SK-N-SH treated with all-trans-retinoic acid at 6 μM for 48 hours (cell line): Measurements from ENCODE around the gene NXN.

Experiments used
- ATAC-seq: fragments of 200-7000 bp; cut with Tn5 transposase; 3 replicates; pipeline ENCODE4 v1.9.1; 2020; ENCODE audit warnings: mild to moderate bottlenecking, moderate library complexity
- BACH2 ChIP-seq: fragments of 250-450 bp; sonication (Bioruptor Pico); IDR thresholded peaks from 2 replicates; pipeline ENCODE4 v1.9.0; 2021; ENCODE audit warnings: mild to moderate bottlenecking, borderline replicate concordance
- CREB5 ChIP-seq: fragments of 250-450 bp; sonication (Bioruptor Pico); IDR thresholded peaks from 2 replicates; pipeline ENCODE4 v1.5.1; 2020; ENCODE audit warnings: low read depth, mild to moderate bottlenecking, moderate library complexity
- CSDC2 ChIP-seq: fragments of 250-450 bp; sonication (Bioruptor Pico); IDR thresholded peaks from 2 replicates; pipeline ENCODE4 v1.5.0; 2020; ENCODE audit warnings: mild to moderate bottlenecking, moderate library complexity
- ESRRG ChIP-seq: fragments of 250-450 bp; sonication (Bioruptor Pico); IDR thresholded peaks from 2 replicates; pipeline ENCODE4 v1.6.1; 2021; ENCODE audit warnings: mild to moderate bottlenecking
- GLIS3 ChIP-seq: fragments of 250-450 bp; sonication (Bioruptor Pico); IDR thresholded peaks from 2 replicates; pipeline ENCODE4 v1.5.0; 2020; ENCODE audit warnings: mild to moderate bottlenecking, moderate library complexity
- OSR1 ChIP-seq: fragments of 250-450 bp; sonication (Bioruptor Pico); IDR thresholded peaks from 2 replicates; pipeline ENCODE4 v1.8.0; 2022; ENCODE audit warnings: moderate library complexity, mild to moderate bottlenecking, inconsistent platforms
- PATZ1 ChIP-seq: fragments of 250-450 bp; sonication (Bioruptor Pico); IDR thresholded peaks from 2 replicates; pipeline ENCODE4 v1.8.0; 2020; ENCODE audit warnings: mild to moderate bottlenecking, moderate library complexity, borderline replicate concordance
- POU6F1 ChIP-seq: fragments of 250-450 bp; sonication (Bioruptor Pico); IDR thresholded peaks from 2 replicates; pipeline ENCODE4 v1.8.0; 2021; ENCODE audit warnings: low read depth, mild to moderate bottlenecking, moderate library complexity, borderline replicate concordance
- PPARA ChIP-seq: fragments of 250-450 bp; sonication (Bioruptor Pico); IDR thresholded peaks from 2 replicates; pipeline ENCODE4 v1.5.0; 2020; ENCODE audit warnings: mild to moderate bottlenecking, borderline replicate concordance
- SNAI2 ChIP-seq: fragments of 250-450 bp; sonication (Bioruptor Pico); IDR thresholded peaks from 2 replicates; pipeline ENCODE4 v1.5.0; 2020; ENCODE audit warnings: mild to moderate bottlenecking, moderate library complexity
- TOX ChIP-seq: fragments of 250-450 bp; sonication (Bioruptor Pico); IDR thresholded peaks from 2 replicates; pipeline ENCODE4 v1.8.0; 2021; ENCODE audit warnings: mild to moderate bottlenecking, moderate library complexity, borderline replicate concordance
- TSHZ2 ChIP-seq: fragments of 250-450 bp; sonication (Bioruptor Pico); IDR thresholded peaks from 2 replicates; pipeline ENCODE4 v1.5.0; 2020; ENCODE audit warnings: mild to moderate bottlenecking, moderate library complexity
- ZFP3 ChIP-seq: fragments of 250-450 bp; sonication (Bioruptor Pico); IDR thresholded peaks from 2 replicates; pipeline ENCODE4 v1.5.0; 2020; ENCODE audit warnings: mild to moderate bottlenecking, moderate library complexity
- ZNF70 ChIP-seq: fragments of 450-650 bp; formaldehyde crosslinking; IDR thresholded peaks from 2 replicates; pipeline ENCODE4 v1.5.0; 2020; ENCODE audit warnings: mild to moderate bottlenecking, moderate library complexity
- ZNF8 ChIP-seq: fragments of 450-650 bp; formaldehyde crosslinking; IDR thresholded peaks from 2 replicates; pipeline ENCODE4 v1.5.0; 2020; ENCODE audit warnings: mild to moderate bottlenecking, moderate library complexity

Gene NXN

GRCh38 chr17:962166-962565, 17.4 kb downstream of the NXN start:
- ATAC-seq = no peak

GRCh38 chr17:958712-959451, 20.7 kb downstream of the NXN start:
- ATAC-seq = no peak
- no peak for TF ChIP-seq POU6F1 (CRISPR knock-in tag)

More at GRCh38 chr17:962166-962565, 17.4 kb downstream of the NXN start:
- TF ChIP-seq ZNF8 (CRISPR knock-in tag) (no peak), OSR1 (no peak), GLIS3 (CRISPR knock-in tag) (no peak), PATZ1 (no peak), ESRRG (CRISPR knock-in tag) (no peak), TOX (CRISPR knock-in tag) (no peak), TSHZ2 (CRISPR knock-in tag) (no peak), CSDC2 (CRISPR knock-in tag) (no peak), CREB5 (CRISPR knock-in tag) (no peak), ZNF70 (no peak), PPARA (no peak), POU6F1 (CRISPR knock-in tag) (no peak)

DNA sequence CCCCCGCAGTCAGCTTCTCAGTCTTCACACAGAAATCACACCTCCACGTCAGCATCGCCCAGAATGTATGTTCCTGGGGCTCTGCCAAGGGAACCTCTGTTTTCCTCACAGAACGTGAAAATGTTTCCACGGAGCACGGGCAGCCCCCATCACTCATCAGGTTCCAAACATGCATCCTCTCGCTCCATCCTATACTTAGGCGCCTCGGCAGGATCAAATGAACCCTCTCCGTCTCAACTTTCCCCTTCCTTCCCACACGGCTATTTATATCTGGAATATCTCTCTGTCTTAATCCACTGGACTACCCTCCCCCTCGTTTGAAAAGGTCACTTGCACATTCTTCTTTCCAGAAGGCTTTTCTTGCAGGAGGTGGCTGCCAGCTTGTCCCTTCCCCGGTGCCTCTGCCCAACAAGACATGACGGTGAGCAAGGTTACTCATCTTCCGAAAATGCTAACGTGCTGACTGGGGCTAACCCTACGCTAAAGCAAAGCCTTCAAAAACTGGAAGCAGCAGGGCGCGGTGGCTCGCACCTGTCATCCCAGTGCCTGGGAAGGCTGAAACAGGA, 21.6 kb downstream of the NXN start:
- TF ChIP-seq PATZ1 (no peak), CSDC2 (CRISPR knock-in tag) (no peak), BACH2 (CRISPR knock-in tag) (no peak), SNAI2 (no peak), CREB5 (CRISPR knock-in tag) (no peak), TOX (CRISPR knock-in tag) (no peak), ZFP3 (CRISPR knock-in tag) (no peak), GLIS3 (CRISPR knock-in tag) (no peak)
- peak; percentile 40; the same call in 2 of the 3 replicates for ATAC-seq
